HCEC 1CT (cell line): ENCODE data around the gene CABCOCO1.
"Not testable (repeated sequence)": the region's sequence is repeated elsewhere in the genome, so short reads cannot be mapped to it uniquely, and the experiment has no call there.

Experiments used
- DNase-seq: peaks from one replicate; pipeline ENCODE4 v3.0.0-alpha.2; 2017

The CABCOCO1 gene

GRCh38 chr10:61643316-61643751 is 19.4 kb upstream of the CABCOCO1 start:
- DNase-seq, result peak; percentile 71

GRCh38 chr10:61653699-61654098 is 9.0 kb upstream of the CABCOCO1 start:
- DNase-seq, result no peak

GRCh38 chr10:61655335-61655851 is 7.3 kb upstream of the CABCOCO1 start:
- DNase-seq, result peak; percentile 29

GRCh38 chr10:61663466-61663865 is 737 bp downstream of the CABCOCO1 start:
- no peak for DNase-seq

- DNase-seq, result no peak
These were observed 2.3 kb downstream of the CABCOCO1 start for GRCh38 chr10:61664985-61665384.

GRCh38 chr10:61669161-61669725 is 6.5 kb downstream of the CABCOCO1 start:
- no peak for DNase-seq

GRCh38 chr10:61669849-61670248 is 7.1 kb downstream of the CABCOCO1 start:
- no peak for DNase-seq

- no peak for DNase-seq
These were observed 10.6 kb downstream of the CABCOCO1 start for GRCh38 chr10:61673360-61673759.

GRCh38 chr10:61682323-61682722 is 19.6 kb downstream of the CABCOCO1 start:
- no peak for DNase-seq

GRCh38 chr10:61683319-61683718 is 20.6 kb downstream of the CABCOCO1 start:
- no peak for DNase-seq

GRCh38 chr10:61684894-61685507 is 22.3 kb downstream of the CABCOCO1 start:
- no peak for DNase-seq

- no peak for DNase-seq
These were observed 26.0 kb downstream of the CABCOCO1 start for GRCh38 chr10:61688551-61689308.

- not testable (repeated sequence) for DNase-seq
These were observed 28.9 kb downstream of the CABCOCO1 start for GRCh38 chr10:61691667-61692066.

- no peak for DNase-seq
These were observed 29.8 kb downstream of the CABCOCO1 start for GRCh38 chr10:61692447-61693010.

- no peak for DNase-seq
These were observed 36.4 kb downstream of the CABCOCO1 start for GRCh38 chr10:61698968-61699655.

GRCh38 chr10:61701055-61701705 is 38.5 kb downstream of the CABCOCO1 start:
- peak; percentile 35 for DNase-seq

GRCh38 chr10:61701706-61702105 is 39.0 kb downstream of the CABCOCO1 start:
- DNase-seq, result no peak

GRCh38 chr10:61702584-61702983 is 39.9 kb downstream of the CABCOCO1 start:
- no peak for DNase-seq

- no peak for DNase-seq
These were observed 42.4 kb downstream of the CABCOCO1 start for GRCh38 chr10:61705022-61705613.

GRCh38 chr10:61708846-61709245 is 46.1 kb downstream of the CABCOCO1 start:
- no peak for DNase-seq

- not testable (repeated sequence) for DNase-seq
These were observed 49.4 kb downstream of the CABCOCO1 start for GRCh38 chr10:61712105-61712504.

GRCh38 chr10:61719475-61719874 is 56.7 kb downstream of the CABCOCO1 start:
- DNase-seq, result not testable (repeated sequence)
